Measurements from ENCODE around the gene DIS3L2. TPM values are rescaled to one million over a fixed set of nuclear protein-coding genes. Genes with fewer than 3 reads are reported as not detected.

The DIS3L2 gene
- total and polyA plus RNA-seq, 2 of the 4 experiments (the other 2 are of a cell fraction) = 14.7 to 19.2 TPM

- BruUV-seq (replicated peaks) = no TSS peak
- WGBS, 2 experiments (ENCODE audit: extremely low coverage in 2 of 2, insufficient read length in 1 of 2) = no CpG with 5 or more reads among the region's 2 CpGs
- Histone ChIP-seq H3K36me3 (ENCODE audit: control insufficient read depth, insufficient read depth, low read length) (peaks cover 1% of the 10 kb centered on the region; the same call in 1 of the 2 replicates), H3K4ac (ENCODE audit: low read depth, low read length) (no peak overlapping the region), H3K14ac (replicated peaks; ENCODE audit: low read depth, low read length) (no peak overlapping the region), H3K18ac (ENCODE audit: low read depth, low read length) (no peak overlapping the region), H3K4me3 (ENCODE audit: insufficient read depth, low read depth, low read length) (no peak overlapping the region), H2BK5ac (ENCODE audit: low read depth, low read length, poor library complexity, severe bottlenecking) (no peak overlapping the region), H2AFZ (replicated peaks; ENCODE audit: low read length, poor library complexity) (no peak overlapping the region), H4K91ac (ENCODE audit: insufficient read depth, low read depth, low read length) (no peak overlapping the region), H4K5ac (ENCODE audit: low read depth, low read length) (no peak overlapping the region), H2AK5ac (ENCODE audit: low read depth, low read length) (no peak overlapping the region), H3K56ac (ENCODE audit: extremely low read depth, insufficient read depth, low read length) (no peak overlapping the region), H4K8ac (ENCODE audit: low read depth in 2 of 2, low read length in 2 of 2) (no peak overlapping the region), H2BK120ac (ENCODE audit: low read depth, low read length) (no peak overlapping the region), H2AK9ac (replicated peaks; ENCODE audit: low read depth, low read length, poor library complexity) (no peak overlapping the region), H3K9ac (ENCODE audit: low read depth, low read length) (no peak overlapping the region), H3K9me1 (ENCODE audit: insufficient read depth, low read length) (peaks cover 1% of the 10 kb centered on the region; the same call in 1 of the 2 replicates), H3K4me2 (ENCODE audit: low read depth, low read length) (no peak overlapping the region), H3K27me3 (ENCODE audit: control insufficient read depth, insufficient read depth, low read length) (no peaks in the 10 kb centered on the region), H3K79me1 (ENCODE audit: low read depth in 1 of 2, low read length in 2 of 2) (no peaks in the 10 kb centered on the region), H3K23ac (ENCODE audit: low read depth, low read length) (no peak overlapping the region), H3K9me3 (ENCODE audit: control insufficient read depth, insufficient read depth, low read length) (no peaks in the 10 kb centered on the region), H3K4me1 (ENCODE audit: control insufficient read depth, insufficient read depth, low read length) (no peaks in the 10 kb centered on the region), H2BK15ac (ENCODE audit: low read depth, low read length) (no peak overlapping the region), H2BK20ac (ENCODE audit: low read depth, low read length) (no peak overlapping the region), H3K27ac (ENCODE audit: insufficient read depth, low read length) (no peak overlapping the region), H4K20me1 (ENCODE audit: insufficient read depth, low read length) (no peaks in the 10 kb centered on the region)
- ATAC-seq (ENCODE audit: low read depth) (no peak), DNase-seq (no peak)
- in situ Hi-C loops (cut with MboI; ENCODE audit: low sequenced_read_pairs) = no loop called here
- ChIA-PET CTCF (interaction anchor here (0.6 kb wide), 1 partner anchor 15 kb away, joined by 4 read pairs; no protein-coding TSS in a partner anchor), POLR2A (ENCODE audit: unreplicated experiment) (no interaction called here)
- intact Hi-C loops (cut with micrococcal nuclease) = no loop called here
- dilution Hi-C loops (cut with HindIII; ENCODE audit: low sequenced_read_pairs, unreplicated experiment) = no loop called here
- TF ChIP-seq POLR2A (IDR thresholded peaks at IDR 0.05; ENCODE audit: low read depth, low read length) (no peak), ELK1 (IDR thresholded peaks at IDR 0.05; ENCODE audit: borderline replicate concordance, low read depth, low read length) (no peak)
- TF ChIP-seq, protein P1, sequence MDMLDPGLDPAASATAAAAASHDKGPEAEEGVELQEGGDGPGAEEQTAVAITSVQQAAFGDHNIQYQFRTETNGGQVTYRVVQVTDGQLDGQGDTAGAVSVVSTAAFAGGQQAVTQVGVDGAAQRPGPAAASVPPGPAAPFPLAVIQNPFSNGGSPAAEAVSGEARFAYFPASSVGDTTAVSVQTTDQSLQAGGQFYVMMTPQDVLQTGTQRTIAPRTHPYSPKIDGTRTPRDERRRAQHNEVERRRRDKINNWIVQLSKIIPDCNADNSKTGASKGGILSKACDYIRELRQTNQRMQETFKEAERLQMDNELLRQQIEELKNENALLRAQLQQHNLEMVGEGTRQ (IDR thresholded peaks at IDR 0.05; ENCODE audit: low read depth, low read length) = no peak
Measured at GRCh38 chr2:232225429-232225828, 263.9 kb downstream of the DIS3L2 start.
